HG03457 (cell line): Measurements from ENCODE around the gene CR1.
"Not testable (repeated sequence)": the region's sequence is repeated elsewhere in the genome, so short reads cannot be mapped to it uniquely, and the experiment has no call there.

Experiments
- ATAC-seq: cut with Tn5 transposase; IDR thresholded peaks from one replicate; pipeline ENCODE4 v1.9.1; 2021; ENCODE audit warnings: moderate number of reproducible peaks; ENCODE audit not compliant: unreplicated experiment

CR1 gene

DNA sequence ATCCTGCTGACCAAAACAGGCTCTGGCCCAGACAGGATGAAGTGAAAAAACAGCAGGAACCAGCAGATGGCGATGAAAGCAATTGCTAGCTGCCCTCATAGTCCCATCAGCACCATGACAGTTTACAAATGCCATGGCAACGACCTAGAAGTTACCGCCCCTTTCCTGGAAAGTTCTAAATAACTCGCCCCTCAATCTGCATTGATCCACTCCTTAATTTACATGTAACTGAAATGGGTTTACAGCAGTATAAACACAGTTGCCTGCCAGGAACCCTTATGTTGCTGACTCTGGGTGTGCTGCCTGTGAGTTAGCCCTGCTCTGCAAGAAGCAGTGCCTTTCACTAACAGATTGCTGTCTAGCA is 83.5 kb downstream of the CR1 start:
- ATAC-seq = no peak

- ATAC-seq = no peak
Observed at GRCh38 chr1:207581496-207582153, 85.7 kb downstream of the CR1 start.

GRCh38 chr1:207589506-207589905 is 93.5 kb downstream of the CR1 start:
- not testable (repeated sequence) for ATAC-seq

- not testable (repeated sequence) for ATAC-seq
Observed at GRCh38 chr1:207591205-207591604, 95.2 kb downstream of the CR1 start.

DNA sequence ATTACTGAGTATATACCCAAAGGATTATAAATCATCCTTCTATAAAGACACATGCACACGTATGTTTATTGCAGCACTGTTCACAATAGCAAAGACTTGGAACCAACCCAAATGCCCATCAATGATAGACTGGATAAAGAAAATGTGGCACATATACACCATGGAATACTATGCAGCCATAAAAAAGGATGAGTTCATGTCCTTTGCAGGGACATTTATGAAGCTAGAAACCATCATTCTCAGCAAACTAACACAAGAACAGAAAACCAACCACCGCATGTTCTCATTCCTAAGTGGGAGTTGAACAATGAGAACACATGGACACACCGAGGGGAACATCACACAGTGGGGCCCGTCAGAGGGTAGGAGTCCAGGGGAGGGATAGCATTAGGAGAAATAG is 98.1 kb downstream of the CR1 start:
- not testable (repeated sequence) for ATAC-seq

DNA sequence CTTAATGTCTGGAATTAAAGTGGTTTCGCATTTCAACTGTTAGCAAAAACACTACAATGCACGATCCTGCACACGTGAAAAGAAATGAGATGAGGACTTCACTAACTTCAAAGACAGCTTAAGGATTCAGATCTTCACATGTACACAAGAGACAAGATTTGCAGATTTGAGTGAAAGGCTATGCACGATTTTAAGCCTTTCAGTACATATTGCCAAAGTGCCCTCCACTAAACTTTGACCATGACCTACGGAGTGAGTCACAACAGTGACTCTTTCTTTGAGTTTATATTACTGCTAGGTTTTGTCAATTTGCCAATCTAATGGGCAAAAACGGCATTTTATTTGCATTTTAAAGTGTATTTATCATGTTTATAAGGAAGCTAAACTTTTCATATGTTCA is 107.8 kb downstream of the CR1 start:
- no peak for ATAC-seq

- ATAC-seq = no peak
Observed at GRCh38 chr1:207605444-207606361, 109.7 kb downstream of the CR1 start.

DNA sequence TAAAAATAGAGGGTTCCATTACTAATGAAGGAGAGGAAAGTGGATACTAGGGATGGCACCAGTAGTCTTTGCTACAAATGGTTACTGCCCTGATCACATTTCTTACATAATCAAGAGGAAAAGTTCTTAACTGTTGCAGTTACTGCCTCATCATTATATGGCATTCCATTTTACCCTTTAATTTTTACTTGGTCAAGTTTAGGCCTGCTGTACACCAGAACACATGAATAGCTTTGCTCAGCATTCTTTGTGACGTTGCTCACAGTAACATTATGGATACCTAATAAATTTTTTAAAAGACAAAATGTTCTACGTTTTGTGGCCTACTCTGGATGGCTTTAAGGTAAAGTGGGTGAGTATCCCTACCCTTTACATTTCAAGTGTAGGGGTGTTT is 110.4 kb downstream of the CR1 start:
- ATAC-seq = no peak

DNA sequence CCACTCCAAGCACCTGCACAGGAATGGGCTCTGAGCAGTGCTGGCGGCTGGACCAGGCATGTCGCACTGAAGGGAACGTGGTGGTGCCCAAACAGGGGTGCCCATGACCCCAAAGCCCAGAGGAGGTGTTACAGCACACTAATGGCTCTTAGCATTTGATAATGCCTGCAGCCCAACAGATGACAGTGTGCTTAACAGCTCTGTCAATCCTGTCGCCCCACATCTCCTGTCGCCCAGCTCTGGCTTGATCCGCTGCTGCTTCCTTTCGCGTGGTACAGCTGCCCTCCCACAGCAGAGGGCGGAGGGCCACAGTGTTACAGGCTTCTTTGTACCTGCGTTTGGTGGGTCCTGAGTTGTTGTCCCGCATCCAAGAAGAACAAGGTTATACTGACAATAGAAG is 116.8 kb downstream of the CR1 start:
- ATAC-seq = no peak

- peak; percentile 89 for ATAC-seq
Observed at GRCh38 chr1:207619871-207620542, 124.0 kb downstream of the CR1 start.

- ATAC-seq = no peak
Observed at GRCh38 chr1:207620543-207620893, 124.6 kb downstream of the CR1 start.

- not testable (repeated sequence) for ATAC-seq
Observed at GRCh38 chr1:207625504-207626071, 129.6 kb downstream of the CR1 start.

DNA sequence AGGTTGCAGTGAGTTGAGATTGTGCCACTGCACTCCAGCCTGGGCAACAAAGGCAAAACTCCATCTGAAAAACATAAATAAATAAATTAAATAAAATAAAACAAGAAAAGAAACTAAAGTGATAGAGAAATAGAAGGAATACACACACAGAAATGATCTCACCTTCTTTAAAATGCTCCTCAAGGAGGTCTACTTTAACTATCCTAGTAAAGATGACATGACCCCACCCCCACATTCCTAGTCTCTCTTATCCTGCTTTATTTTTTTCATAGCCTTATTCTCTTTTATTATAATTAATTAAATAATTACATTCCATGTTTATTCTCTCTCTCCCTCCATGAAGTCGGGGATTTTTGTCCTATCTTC is 131.0 kb downstream of the CR1 start:
- no peak for ATAC-seq

GRCh38 chr1:207627496-207627895 is 131.5 kb downstream of the CR1 start:
- no peak for ATAC-seq

DNA sequence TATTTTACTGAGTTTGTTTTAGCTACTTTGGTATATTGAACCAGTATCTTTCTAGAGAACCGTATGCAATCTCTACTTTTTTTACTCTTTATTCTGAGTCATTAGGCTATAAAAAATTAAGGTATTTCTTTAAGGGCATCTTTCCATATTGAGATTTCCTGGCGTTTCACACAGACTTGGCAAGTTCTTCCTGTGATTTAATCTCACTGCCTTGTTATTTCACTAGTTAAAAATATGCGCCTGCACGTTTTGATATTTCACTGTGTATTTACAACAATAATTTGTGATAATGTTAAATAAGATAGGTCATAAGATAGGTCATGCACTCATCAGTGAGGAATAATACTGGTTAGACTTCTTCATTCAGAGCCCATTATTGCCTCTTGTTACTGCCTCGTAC is 132.8 kb downstream of the CR1 start:
- ATAC-seq = no peak

- ATAC-seq = no peak
Observed at GRCh38 chr1:207631137-207631536, 135.2 kb downstream of the CR1 start.

GRCh38 chr1:207633226-207633625 is 137.3 kb downstream of the CR1 start:
- no peak for ATAC-seq

DNA sequence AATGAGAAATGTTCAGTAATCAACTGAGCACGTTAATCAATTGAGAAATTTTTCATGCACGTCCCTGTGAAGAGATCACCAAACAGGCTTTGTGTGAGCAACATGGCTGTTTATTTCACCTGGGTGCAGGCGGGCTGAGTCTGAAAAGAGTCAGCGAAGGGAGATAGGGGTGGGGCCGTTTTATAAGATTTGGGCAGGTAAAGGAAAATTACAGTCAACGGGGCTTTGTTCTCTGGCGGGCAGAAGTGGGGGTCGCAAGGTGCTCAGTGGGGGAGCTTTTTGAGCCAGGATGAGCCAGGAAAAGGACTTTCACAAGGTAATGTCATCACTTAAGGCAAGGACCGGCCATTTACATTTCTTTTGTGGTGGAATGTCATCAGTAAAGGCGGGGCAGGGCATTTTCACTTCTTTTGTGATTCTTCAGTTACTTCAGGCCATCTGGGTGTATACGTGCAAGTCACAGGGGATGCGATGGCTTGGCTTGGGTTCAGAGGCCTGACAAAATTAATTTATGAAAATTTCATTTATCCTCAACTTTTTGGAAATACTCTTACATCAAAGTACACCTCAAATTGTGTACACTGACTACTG is 137.8 kb downstream of the CR1 start:
- not testable (repeated sequence) for ATAC-seq

- ATAC-seq = not testable (repeated sequence)
Observed at GRCh38 chr1:207634293-207634692, 138.3 kb downstream of the CR1 start.

GRCh38 chr1:207635569-207636186 is 139.7 kb downstream of the CR1 start:
- not testable (repeated sequence) for ATAC-seq
